GM21390 (cell line): Measurements from ENCODE around the gene KRT1.

Experiments used
- ATAC-seq: cut with Tn5 transposase; IDR thresholded peaks from one replicate; pipeline ENCODE4 v1.9.1; 2021; ENCODE audit not compliant: unreplicated experiment

The KRT1 gene

GRCh38 chr12:52699373-52699772 is 19.2 kb upstream of the KRT1 start:
- ATAC-seq = no peak

GRCh38 chr12:52698651-52699340 is 18.6 kb upstream of the KRT1 start:
- ATAC-seq = no peak

GRCh38 chr12:52697058-52697582 is 16.9 kb upstream of the KRT1 start:
- ATAC-seq = no peak

GRCh38 chr12:52696588-52696987 is 16.4 kb upstream of the KRT1 start:
- ATAC-seq = no peak

- no peak for ATAC-seq
Observed at GRCh38 chr12:52695039-52695438, 14.8 kb upstream of the KRT1 start.

GRCh38 chr12:52694151-52694550 is 13.9 kb upstream of the KRT1 start:
- ATAC-seq = no peak

- ATAC-seq = no peak
Observed at GRCh38 chr12:52693261-52693660, 13.1 kb upstream of the KRT1 start.

GRCh38 chr12:52692254-52692653 is 12.0 kb upstream of the KRT1 start:
- no peak for ATAC-seq

GRCh38 chr12:52691841-52692150 is 11.6 kb upstream of the KRT1 start:
- no peak for ATAC-seq

GRCh38 chr12:52691076-52691840 is 11.1 kb upstream of the KRT1 start:
- no peak for ATAC-seq

- ATAC-seq = no peak
Observed at GRCh38 chr12:52690351-52691075, 10.3 kb upstream of the KRT1 start.

GRCh38 chr12:52689936-52690335 is 9.7 kb upstream of the KRT1 start:
- no peak for ATAC-seq

- ATAC-seq = no peak
Observed at GRCh38 chr12:52689239-52689638, 9.0 kb upstream of the KRT1 start.

GRCh38 chr12:52688481-52688880 is 8.3 kb upstream of the KRT1 start:
- ATAC-seq = no peak

GRCh38 chr12:52687497-52688385 is 7.5 kb upstream of the KRT1 start:
- ATAC-seq = no peak

GRCh38 chr12:52686756-52687487 is 6.7 kb upstream of the KRT1 start:
- no peak for ATAC-seq

- ATAC-seq = no peak
Observed at GRCh38 chr12:52686063-52686462, 5.9 kb upstream of the KRT1 start.

GRCh38 chr12:52685406-52685890 is 5.2 kb upstream of the KRT1 start:
- no peak for ATAC-seq

GRCh38 chr12:52684431-52684830 is 4.2 kb upstream of the KRT1 start:
- ATAC-seq = no peak
